Stimulated activated CD4-positive, alpha-beta T cell treated with anti-CD3 and anti-CD28 coated beads, TNF-alpha, amount 100 ng/mL, for 1 hour (primary cell): ENCODE data around the gene SMIM11.
"Not testable (repeated sequence)": the region's sequence is repeated elsewhere in the genome, so short reads cannot be mapped to it uniquely, and the experiment has no call there.

Experiments
- DNase-seq, 3 donors: peaks; one replicate each; pipeline ENCODE4 v3.0.0-alpha.2; 2020; ENCODE audit warnings: low read depth in 3 of 3, low spot score in 1 of 3

Gene SMIM11

GRCh38 chr21:34407294-34407693 is 32.0 kb downstream of the SMIM11 start:
- not testable (repeated sequence) for DNase-seq

GRCh38 chr21:34417448-34418077 is 42.3 kb downstream of the SMIM11 start:
- DNase-seq: not testable (repeated sequence)

DNA sequence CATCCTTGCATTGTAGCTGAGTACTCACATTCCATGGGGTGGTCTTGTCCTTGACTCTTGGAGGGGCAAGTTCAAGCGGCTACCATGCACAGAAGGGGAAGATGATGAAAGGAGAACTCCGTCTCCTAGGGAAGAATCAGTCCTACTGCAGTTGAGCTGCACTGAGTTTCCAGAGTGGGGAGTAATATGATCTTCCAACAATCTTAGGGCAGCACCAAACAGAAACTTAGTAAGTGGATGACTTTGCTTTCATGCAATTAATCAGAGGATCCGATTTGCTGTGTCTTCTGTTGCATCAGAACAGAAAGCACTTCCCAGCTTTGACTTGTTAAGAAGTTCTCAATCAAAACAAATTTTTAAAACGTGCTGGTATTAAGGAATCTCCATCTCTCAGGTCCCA is 48.5 kb downstream of the SMIM11 start, which contains the start of gene SMIM34:
Gene SMIM34, minus strand, starts transcription at position 147 of the 400 bp plus-strand sequence. Its CDS starts 112 bp downstream, at position 35.
- not testable (repeated sequence) for DNase-seq

DNA sequence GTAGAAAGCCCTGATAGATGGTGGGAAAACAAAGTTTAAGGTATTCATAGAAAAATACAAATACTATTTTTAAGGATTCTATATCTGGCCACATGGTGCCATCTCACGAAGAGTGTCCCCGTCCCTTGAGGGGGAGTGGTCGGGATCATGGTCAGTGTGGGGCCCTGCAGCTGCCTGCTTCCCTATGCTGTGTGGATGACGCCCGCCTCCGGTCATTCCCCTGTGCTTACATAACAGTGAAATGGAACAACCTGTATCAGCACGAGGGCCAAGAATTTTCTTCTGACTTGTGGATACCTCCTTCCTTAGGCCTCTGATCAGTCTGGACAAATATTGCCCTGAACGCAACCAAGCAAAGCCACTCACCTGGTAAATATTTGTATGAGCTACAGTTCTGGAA is 52.0 kb downstream of the SMIM11 start:
- not testable (repeated sequence) for DNase-seq

DNA sequence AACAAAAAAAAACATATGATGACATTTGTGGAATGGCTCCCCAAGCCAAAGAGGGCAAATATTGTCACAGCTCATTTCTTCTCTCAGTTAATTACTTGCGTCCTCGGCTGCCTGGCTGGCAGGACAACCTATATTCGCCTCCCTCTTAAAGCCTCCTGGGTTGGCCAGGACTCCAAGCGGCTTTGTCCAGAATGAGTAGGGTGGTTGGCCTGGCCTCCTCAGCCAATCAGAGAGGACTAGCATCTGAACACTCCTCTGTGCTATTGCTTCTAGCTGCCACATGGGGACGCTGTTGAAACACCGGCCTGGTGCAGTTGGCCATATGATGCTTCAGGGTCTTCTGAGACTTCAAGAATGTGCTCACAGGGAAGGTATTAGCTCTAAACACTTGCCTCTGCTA is 53.1 kb downstream of the SMIM11 start:
- DNase-seq: not testable (repeated sequence)

DNA sequence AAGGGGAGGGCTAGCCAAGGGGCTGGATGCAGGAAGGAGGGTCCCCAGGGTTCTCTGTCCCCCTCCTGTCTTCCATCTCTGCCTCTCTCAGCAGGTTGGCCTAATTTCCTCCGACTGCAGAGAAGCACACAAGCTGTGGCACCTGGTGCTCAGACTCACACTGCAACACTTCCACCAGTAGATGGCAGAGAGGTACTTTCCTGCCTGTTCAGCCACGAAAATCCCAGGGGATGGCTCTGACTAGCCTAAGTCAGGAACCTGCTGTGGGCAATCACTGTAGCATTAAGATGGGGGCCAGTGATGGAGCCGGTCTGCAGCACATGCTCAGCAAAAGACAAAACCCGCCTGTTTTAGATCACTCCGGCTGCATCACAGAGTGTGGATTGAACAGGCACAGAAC is 54.4 kb downstream of the SMIM11 start:
- DNase-seq: not testable (repeated sequence)
